HepG2 (cell line): Measurements from ENCODE around the gene RNF149. TPM values are rescaled to one million over a fixed set of nuclear protein-coding genes. Genes with fewer than 3 reads are reported as not detected.

Experiments
- ARID4A ChIP-seq: sonication (generic); formaldehyde crosslinking; IDR thresholded peaks from 2 replicates; pipeline ENCODE4 v1.5.0; 2020; ENCODE audit warnings: mild to moderate bottlenecking, missing genetic modification reagents, borderline replicate concordance
- DNMT1 ChIP-seq: sonication (generic); formaldehyde crosslinking; IDR thresholded peaks from 2 replicates; pipeline ENCODE4 v1.5.1; 2020; ENCODE audit warnings: mild to moderate bottlenecking, missing genetic modification reagents
- EZH2 ChIP-seq: conservative IDR thresholded peaks from 2 replicates; pipeline ENCODE4 v1.6.1; 2012; ENCODE audit warnings: mild to moderate bottlenecking, low read depth, low read length, moderate library complexity
- GABPB1 ChIP-seq: IDR thresholded peaks from 2 replicates; pipeline ENCODE4 v1.6.1; 2016; ENCODE audit warnings: mild to moderate bottlenecking, missing genetic modification reagents, moderate library complexity, missing compliant biosample characterization
- HES4 ChIP-seq: sonication (generic); formaldehyde crosslinking; IDR thresholded peaks from 2 replicates; pipeline ENCODE4 v1.9.0; 2021; ENCODE audit warnings: mild to moderate bottlenecking, missing genetic modification reagents, borderline replicate concordance
- HNRNPLL ChIP-seq: fragments of 200-400 bp; formaldehyde crosslinking; IDR thresholded peaks from 2 replicates; pipeline ENCODE4 v1.6.1; 2017; ENCODE audit warnings: mild to moderate bottlenecking, low read depth, low read length; ENCODE audit not compliant: poor library complexity, severe bottlenecking
- MAZ ChIP-seq, 2 experiments: sonication (generic) in 1 of 2; formaldehyde crosslinking in 1 of 2; IDR thresholded peaks; 2 replicates each; pipeline versions ENCODE4 v1.5.0 to v1.6.1; 2012 to 2020; ENCODE audit warnings: low read depth in 2 of 2, mild to moderate bottlenecking in 2 of 2, borderline replicate concordance in 1 of 2, improper control_type of control experiment in 1 of 2, low read length in 1 of 2, missing genetic modification reagents in 1 of 2, moderate library complexity in 1 of 2
- MED13 ChIP-seq: sonication (generic); formaldehyde crosslinking; IDR thresholded peaks from 2 replicates; pipeline ENCODE4 v1.5.0; 2020; ENCODE audit warnings: missing genetic modification reagents
- NFKBIZ ChIP-seq: IDR thresholded peaks from 2 replicates; pipeline ENCODE4 v1.6.1; 2018; ENCODE audit warnings: missing genetic modification reagents, missing compliant biosample characterization
- PBX3 ChIP-seq: sonication (generic); formaldehyde crosslinking; IDR thresholded peaks from 2 replicates; pipeline ENCODE4 v1.8.1; 2023; ENCODE audit warnings: missing genetic modification reagents, inconsistent platforms, borderline replicate concordance
- SAP130 ChIP-seq: IDR thresholded peaks from 2 replicates; pipeline ENCODE4 v1.6.1; 2016; ENCODE audit warnings: low read depth
- TCF12 ChIP-seq, 2 experiments: fragments of 450-650 bp in 1 of 2; sonication (generic) in 1 of 2; formaldehyde crosslinking in 1 of 2; IDR thresholded peaks; 2 replicates each; pipeline versions ENCODE4 v1.6.1 to v1.8.0; 2017 to 2022; ENCODE audit warnings: antibody characterized with exemption in 1 of 2, mild to moderate bottlenecking in 1 of 2, missing genetic modification reagents in 1 of 2, moderate library complexity in 1 of 2
- TFDP2 ChIP-seq: sonication (generic); formaldehyde crosslinking; IDR thresholded peaks from 2 replicates; pipeline ENCODE4 v1.4.0; 2020; ENCODE audit warnings: missing genetic modification reagents
- ZNF230 ChIP-seq: sonication (generic); formaldehyde crosslinking; IDR thresholded peaks from 2 replicates; pipeline ENCODE4 v1.4.0; 2020; ENCODE audit warnings: mild to moderate bottlenecking, missing genetic modification reagents
- ZNF335 ChIP-seq: sonication (generic); formaldehyde crosslinking; IDR thresholded peaks from 2 replicates; pipeline ENCODE4 v1.4.0; 2020; ENCODE audit warnings: missing genetic modification reagents
- ZNF619 ChIP-seq: sonication (generic); formaldehyde crosslinking; IDR thresholded peaks from 2 replicates; pipeline ENCODE4 v1.4.0; 2020; ENCODE audit warnings: mild to moderate bottlenecking, missing genetic modification reagents
- ZNF788 ChIP-seq: sonication (generic); formaldehyde crosslinking; IDR thresholded peaks from 2 replicates; pipeline ENCODE4 v1.5.0; 2020; ENCODE audit warnings: mild to moderate bottlenecking, missing genetic modification reagents, borderline replicate concordance
- ZNF878 ChIP-seq: sonication (generic); formaldehyde crosslinking; IDR thresholded peaks from 2 replicates; pipeline ENCODE4 v1.8.1; 2023; ENCODE audit warnings: mild to moderate bottlenecking, missing genetic modification reagents, moderate library complexity
- ZUFSP ChIP-seq: sonication (generic); formaldehyde crosslinking; IDR thresholded peaks from 2 replicates; pipeline ENCODE4 v1.9.0; 2021; ENCODE audit warnings: missing genetic modification reagents, mild to moderate bottlenecking, borderline replicate concordance
- polyA plus RNA-seq, 8 experiments: library from polyadenylated mRNA; depleted of rRNA in 3 of 8; stranded (reverse) in 7 of 8; unstranded in 1 of 8; fragments of >200 nt; fragmentation: Illumina TruSeq in 4 of 8; extraction: Trizol in 4 of 8; gene quantifications; 2 replicates each; pipeline versions ENCODE4 v1.2.1 to v1.2.3, GENCODE V29; 2011 to 2016; ENCODE audit warnings: low read depth in 4 of 8, missing spikeins in 1 of 8, mixed read lengths in 1 of 8; ENCODE audit not compliant: insufficient read depth in 1 of 8
- total RNA-seq, 5 experiments: library from RNA; depleted of rRNA; stranded (reverse); fragments of >200 nt; fragmentation: Illumina TruSeq; extraction: Trizol; gene quantifications; 2 replicates each; pipeline ENCODE4 v1.2.3, GENCODE V29; 2016; ENCODE audit warnings: low read depth in 1 of 5

The RNF149 gene
- total and polyA plus RNA-seq, 2 of the 13 experiments (the other 11 are each of a cell fraction or from before 2014, with no cell fraction given) = 87.6 to 109 TPM

- TF ChIP-seq ZUFSP (CRISPR knock-in tag) = no peak
- TF ChIP-seq PBX3 (CRISPR knock-in tag) = peak; percentile 59; the same call in 1 of the 2 replicates
- peak; percentile 75; the same call in 1 of the 2 replicates for TF ChIP-seq ZNF335
- TF ChIP-seq ZNF619 (CRISPR knock-in tag) = peak; percentile 99; the same call in 1 of the 2 replicates
- no peak for TF ChIP-seq ZNF878 (CRISPR knock-in tag)
- TF ChIP-seq HES4 (CRISPR knock-in tag) = peak; percentile 76; the same call in 1 of the 2 replicates
- TF ChIP-seq SAP130 (CRISPR knock-in tag) = peak; percentile 94
- no peak for TF ChIP-seq EZH2
- peak; percentile 87 for TF ChIP-seq MED13
- TF ChIP-seq ARID4A (CRISPR knock-in tag) = peak; percentile 94; the same call in 1 of the 2 replicates
- peak; percentile 80 for TF ChIP-seq GABPB1 (CRISPR knock-in tag)
- peak; percentile 96; the same call in 1 of the 2 replicates for TF ChIP-seq ZNF230 (CRISPR knock-in tag)
- TF ChIP-seq TFDP2 (CRISPR knock-in tag) = peak; percentile 81
- peak; percentile 93 for TF ChIP-seq HNRNPLL
- TF ChIP-seq NFKBIZ = peak; percentile 97
- TF ChIP-seq TCF12 (IDR thresholded peaks at IDR 0.05) = no peak
- peak; percentile 94; the same call in 1 of the 2 replicates for TF ChIP-seq TCF12 (CRISPR knock-in tag; IDR thresholded peaks at IDR 0.05)
- peak; percentile 99 for TF ChIP-seq ZNF788 (CRISPR knock-in tag)
- TF ChIP-seq DNMT1 (CRISPR knock-in tag) = peak; percentile 96
- TF ChIP-seq MAZ (IDR thresholded peaks at IDR 0.05; ENCODE audit: borderline replicate concordance, low read depth, low read length) = no peak; the same call in 1 of the 2 replicates
- TF ChIP-seq MAZ (CRISPR knock-in tag; IDR thresholded peaks at IDR 0.05; ENCODE audit: low read depth) = peak; percentile 96
These were observed at the start of gene RNF149 (continued) for GRCh38 chr2:101308432-101309210.
